Activated B cell treated with CpG ODN at 0.5 μM for 24 hours (primary cell): Measurements from ENCODE around the gene CTBS. TPM values are rescaled to one million over a fixed set of nuclear protein-coding genes. Genes with fewer than 3 reads are reported as not detected.
A peak's percentile ranks its signal among the peaks of the same experiment; 100 is the strongest.
"Not testable (repeated sequence)": the region's sequence is repeated elsewhere in the genome, so short reads cannot be mapped to it uniquely, and the experiment has no call there.

Experiments used
- ATAC-seq: fragments of 200-7000 bp; cut with Tn5 transposase; one replicate; pipeline ENCODE4 v1.10.0; 2021; ENCODE audit warnings: low read depth, mild to moderate bottlenecking, moderate library complexity
- CTCF ChIA-PET: fragments of 350-600 bp; sonication (Branson Sonifier 250); formaldehyde crosslinking; loops from one replicate; lab custom pipeline; 2021; ENCODE audit warnings: antibody characterized with exemption; lab: Charles Lee
- POLR2A ChIA-PET: fragments of 350-600 bp; sonication (Branson Sonifier 250); formaldehyde crosslinking; loops from one replicate; lab custom pipeline; 2021; ENCODE audit warnings: antibody characterized with exemption; lab: Charles Lee
- DNase-seq: peaks from one replicate; pipeline ENCODE4 v3.0.0; 2022
- H3K27ac Mint-ChIP-seq: one replicate; pipeline ENCODE4 v1.8.0; 2020; ENCODE audit warnings: mixed read lengths
- H3K27me3 Mint-ChIP-seq: one replicate; pipeline ENCODE4 v1.8.0; 2021; ENCODE audit warnings: mixed read lengths
- H3K36me3 Mint-ChIP-seq: one replicate; pipeline ENCODE4 v1.8.0; 2021; ENCODE audit warnings: low read depth, mixed read lengths
- H3K4me1 Mint-ChIP-seq: one replicate; pipeline ENCODE4 v1.8.0; 2021; ENCODE audit warnings: mixed read lengths
- H3K4me3 Mint-ChIP-seq: one replicate; pipeline ENCODE4 v1.8.0; 2020; ENCODE audit warnings: mild to moderate bottlenecking, mixed read lengths
- H3K9me3 Mint-ChIP-seq: one replicate; pipeline ENCODE4 v1.8.0; 2020; ENCODE audit warnings: mixed read lengths
- CTCF ChIP-seq: fragments of 200-600 bp; IDR thresholded peaks from one replicate; pipeline ENCODE4 v1.8.0; 2022; ENCODE audit warnings: antibody characterized with exemption, mild to moderate bottlenecking
- intact Hi-C: fragments of 100-400 bp; cut with micrococcal nuclease; formaldehyde crosslinking; loops from one replicate; pipeline ENCODE4 v1.15.1; 2024
- total RNA-seq: library from RNA; stranded (reverse); gene quantifications from 2 replicates; pipeline ENCODE4 v1.2.3, GENCODE V29; 2022

The CTBS gene
- total RNA-seq, 1 donor from 2014 or later, result 13.2 TPM

- POLR2A ChIA-PET, result interaction anchor here (5.0 kb wide), 1 partner anchor 27 kb away, joined by 44 read pairs; the partner anchor contains the start of gene CTBS
- no peak for DNase-seq
- Mint-ChIP-seq H3K4me1 (peaks cover 17% of the 10 kb centered on the region), H3K4me3 (no peak overlapping the region), H3K36me3 (peaks cover 3% of the 10 kb centered on the region), H3K9me3 (peaks cover 16% of the 10 kb centered on the region), H3K27me3 (no peaks in the 10 kb centered on the region), H3K27ac (no peak overlapping the region)
- intact Hi-C loops, result no loop called here
- ATAC-seq, result no peak
- CTCF ChIA-PET, result interaction anchor here (1.2 to 1.4 kb wide), 2 partner anchors 18 to 20 kb away, joined by 3 read pairs; no protein-coding TSS in a partner anchor
- TF ChIP-seq CTCF, result no peak
Observed at GRCh38 chr1:84600796-84601195, 26.6 kb upstream of the CTBS start.

- POLR2A ChIA-PET, result interaction anchor here (2.7 to 5.0 kb wide), 2 partner anchors 25 to 93 kb away, joined by 10 to 44 read pairs; partner anchors contain the start of genes CTBS, GNG5 and SPATA1
- no peaks in the 10 kb centered on the region for H3K27me3 Mint-ChIP-seq
- TF ChIP-seq CTCF, result no peak
- ATAC-seq (peak; percentile 63), DNase-seq (no peak)
- peaks cover 6% of the 10 kb centered on the region for H3K9me3 Mint-ChIP-seq
- CTCF ChIA-PET, result no interaction called here
- peak overlapping the region; percentile 88 for H3K27ac Mint-ChIP-seq
- H3K4me3 Mint-ChIP-seq, result peak overlapping the region; percentile 53
- intact Hi-C loops, result loop anchor here (1.0 to 2.0 kb wide), 4 partner anchors 16 to 93 kb away; partner anchors contain the start of genes CTBS, GNG5 and SPATA1
- H3K4me1 Mint-ChIP-seq, result peaks cover 17% of the 10 kb centered on the region
- H3K36me3 Mint-ChIP-seq, result no peaks in the 10 kb centered on the region
Observed at GRCh38 chr1:84598846-84599741, 24.9 kb upstream of the CTBS start.

- intact Hi-C loops, result loop anchor here (1.0 to 2.0 kb wide), 3 partner anchors 15 to 92 kb away; partner anchors contain the start of genes CTBS, GNG5 and SPATA1
- H3K27me3 Mint-ChIP-seq, result no peaks in the 10 kb centered on the region
- peaks cover 4% of the 10 kb centered on the region for H3K9me3 Mint-ChIP-seq
- ATAC-seq, result no peak
- peaks cover 17% of the 10 kb centered on the region for H3K4me1 Mint-ChIP-seq
- H3K36me3 Mint-ChIP-seq, result no peaks in the 10 kb centered on the region
- ChIA-PET CTCF (no interaction called here), POLR2A (interaction anchor here (2.7 to 5.0 kb wide), 2 partner anchors 25 to 92 kb away, joined by 10 to 44 read pairs; partner anchors contain the start of genes CTBS, GNG5 and SPATA1)
- no peak for DNase-seq
- H3K4me3 Mint-ChIP-seq, result no peak overlapping the region
- H3K27ac Mint-ChIP-seq, result peak overlapping the region; percentile 88
- no peak for TF ChIP-seq CTCF
Observed at GRCh38 chr1:84598418-84598817, 24.2 kb upstream of the CTBS start.

GRCh38 chr1:84597011-84597410, 22.8 kb upstream of the CTBS start:
- Mint-ChIP-seq H3K4me3 (no peak overlapping the region), H3K36me3 (no peaks in the 10 kb centered on the region), H3K4me1 (peaks cover 22% of the 10 kb centered on the region), H3K27me3 (no peaks in the 10 kb centered on the region), H3K9me3 (peaks cover 9% of the 10 kb centered on the region), H3K27ac (no peak overlapping the region)
- no peak for TF ChIP-seq CTCF
- DNase-seq, result no peak
- CTCF ChIA-PET, result no interaction called here
- intact Hi-C loops, result no loop called here
- POLR2A ChIA-PET, result interaction anchor here (5.0 kb wide), 1 partner anchor 23 kb away, joined by 44 read pairs; the partner anchor contains the start of gene CTBS
- no peak for ATAC-seq

- POLR2A ChIA-PET, result not testable (repeated sequence)
Observed at GRCh38 chr1:84594959-84595358, 20.7 kb upstream of the CTBS start.

More at GRCh38 chr1:84594959-84595358, 20.7 kb upstream of the CTBS start:
- CTCF ChIA-PET, H3K9me3 Mint-ChIP-seq, ATAC-seq, H3K27me3 Mint-ChIP-seq, H3K36me3 Mint-ChIP-seq, H3K27ac Mint-ChIP-seq, DNase-seq, intact Hi-C loops, H3K4me3 Mint-ChIP-seq: not testable (repeated sequence)
- H3K4me1 Mint-ChIP-seq, result peaks cover 22% of the 10 kb centered on the region
